ENCODE data around the gene TUT7. TPM values are rescaled to one million over a fixed set of nuclear protein-coding genes. Genes with fewer than 3 reads are reported as not detected.

Gene TUT7
- total and polyA plus RNA-seq, 2 experiments from 2014 or later = 21.4 to 23.8 TPM

DNA sequence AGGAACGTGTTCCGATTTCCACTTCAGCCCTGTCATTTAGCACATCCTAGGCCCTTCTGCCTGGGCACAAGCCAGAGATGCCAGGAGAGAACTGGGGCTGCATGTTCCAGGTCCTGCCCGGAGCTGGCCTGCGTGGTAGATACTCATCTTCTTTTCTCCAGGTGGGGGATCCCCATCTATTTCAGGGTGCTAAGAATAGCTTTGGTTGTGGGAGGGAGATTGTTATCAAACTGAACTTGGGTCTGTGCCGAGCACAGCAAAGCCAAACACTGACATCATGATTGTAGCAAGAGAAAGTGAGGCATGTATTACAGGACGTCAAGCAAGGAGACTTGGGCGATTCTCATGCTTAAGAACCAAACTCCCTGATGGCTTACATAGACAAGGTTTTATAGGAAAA is 113.0 kb downstream of the TUT7 start (continued):
- TF ChIP-seq, protein P1, sequence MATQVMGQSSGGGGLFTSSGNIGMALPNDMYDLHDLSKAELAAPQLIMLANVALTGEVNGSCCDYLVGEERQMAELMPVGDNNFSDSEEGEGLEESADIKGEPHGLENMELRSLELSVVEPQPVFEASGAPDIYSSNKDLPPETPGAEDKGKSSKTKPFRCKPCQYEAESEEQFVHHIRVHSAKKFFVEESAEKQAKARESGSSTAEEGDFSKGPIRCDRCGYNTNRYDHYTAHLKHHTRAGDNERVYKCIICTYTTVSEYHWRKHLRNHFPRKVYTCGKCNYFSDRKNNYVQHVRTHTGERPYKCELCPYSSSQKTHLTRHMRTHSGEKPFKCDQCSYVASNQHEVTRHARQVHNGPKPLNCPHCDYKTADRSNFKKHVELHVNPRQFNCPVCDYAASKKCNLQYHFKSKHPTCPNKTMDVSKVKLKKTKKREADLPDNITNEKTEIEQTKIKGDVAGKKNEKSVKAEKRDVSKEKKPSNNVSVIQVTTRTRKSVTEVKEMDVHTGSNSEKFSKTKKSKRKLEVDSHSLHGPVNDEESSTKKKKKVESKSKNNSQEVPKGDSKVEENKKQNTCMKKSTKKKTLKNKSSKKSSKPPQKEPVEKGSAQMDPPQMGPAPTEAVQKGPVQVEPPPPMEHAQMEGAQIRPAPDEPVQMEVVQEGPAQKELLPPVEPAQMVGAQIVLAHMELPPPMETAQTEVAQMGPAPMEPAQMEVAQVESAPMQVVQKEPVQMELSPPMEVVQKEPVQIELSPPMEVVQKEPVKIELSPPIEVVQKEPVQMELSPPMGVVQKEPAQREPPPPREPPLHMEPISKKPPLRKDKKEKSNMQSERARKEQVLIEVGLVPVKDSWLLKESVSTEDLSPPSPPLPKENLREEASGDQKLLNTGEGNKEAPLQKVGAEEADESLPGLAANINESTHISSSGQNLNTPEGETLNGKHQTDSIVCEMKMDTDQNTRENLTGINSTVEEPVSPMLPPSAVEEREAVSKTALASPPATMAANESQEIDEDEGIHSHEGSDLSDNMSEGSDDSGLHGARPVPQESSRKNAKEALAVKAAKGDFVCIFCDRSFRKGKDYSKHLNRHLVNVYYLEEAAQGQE (IDR thresholded peaks at IDR 0.05; ENCODE audit: unreplicated experiment) = no peak
- TF ChIP-seq EZH2phosphoT487 (IDR thresholded peaks at IDR 0.05; ENCODE audit: unreplicated experiment) (no peak), JUNB (IDR thresholded peaks at IDR 0.05; ENCODE audit: unreplicated experiment) (no peak), POLR2AphosphoS5 (IDR thresholded peaks at IDR 0.05; ENCODE audit: low read depth) (no peak), ZNF114 (CRISPR knock-in tag; IDR thresholded peaks at IDR 0.05) (no peak), CREB1 (CRISPR knock-in tag; IDR thresholded peaks at IDR 0.05; ENCODE audit: low read depth) (no peak), ZNF331 (CRISPR knock-in tag; IDR thresholded peaks at IDR 0.05; ENCODE audit: low read depth) (no peak), EZH2 (IDR thresholded peaks at IDR 0.05; ENCODE audit: low read depth, unreplicated experiment) (no peak)
- TF ChIP-seq, protein P2, sequence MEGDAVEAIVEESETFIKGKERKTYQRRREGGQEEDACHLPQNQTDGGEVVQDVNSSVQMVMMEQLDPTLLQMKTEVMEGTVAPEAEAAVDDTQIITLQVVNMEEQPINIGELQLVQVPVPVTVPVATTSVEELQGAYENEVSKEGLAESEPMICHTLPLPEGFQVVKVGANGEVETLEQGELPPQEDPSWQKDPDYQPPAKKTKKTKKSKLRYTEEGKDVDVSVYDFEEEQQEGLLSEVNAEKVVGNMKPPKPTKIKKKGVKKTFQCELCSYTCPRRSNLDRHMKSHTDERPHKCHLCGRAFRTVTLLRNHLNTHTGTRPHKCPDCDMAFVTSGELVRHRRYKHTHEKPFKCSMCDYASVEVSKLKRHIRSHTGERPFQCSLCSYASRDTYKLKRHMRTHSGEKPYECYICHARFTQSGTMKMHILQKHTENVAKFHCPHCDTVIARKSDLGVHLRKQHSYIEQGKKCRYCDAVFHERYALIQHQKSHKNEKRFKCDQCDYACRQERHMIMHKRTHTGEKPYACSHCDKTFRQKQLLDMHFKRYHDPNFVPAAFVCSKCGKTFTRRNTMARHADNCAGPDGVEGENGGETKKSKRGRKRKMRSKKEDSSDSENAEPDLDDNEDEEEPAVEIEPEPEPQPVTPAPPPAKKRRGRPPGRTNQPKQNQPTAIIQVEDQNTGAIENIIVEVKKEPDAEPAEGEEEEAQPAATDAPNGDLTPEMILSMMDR (conservative IDR thresholded peaks at IDR 0.05; ENCODE audit: low read depth in 2 of 2) = no peak

DNA sequence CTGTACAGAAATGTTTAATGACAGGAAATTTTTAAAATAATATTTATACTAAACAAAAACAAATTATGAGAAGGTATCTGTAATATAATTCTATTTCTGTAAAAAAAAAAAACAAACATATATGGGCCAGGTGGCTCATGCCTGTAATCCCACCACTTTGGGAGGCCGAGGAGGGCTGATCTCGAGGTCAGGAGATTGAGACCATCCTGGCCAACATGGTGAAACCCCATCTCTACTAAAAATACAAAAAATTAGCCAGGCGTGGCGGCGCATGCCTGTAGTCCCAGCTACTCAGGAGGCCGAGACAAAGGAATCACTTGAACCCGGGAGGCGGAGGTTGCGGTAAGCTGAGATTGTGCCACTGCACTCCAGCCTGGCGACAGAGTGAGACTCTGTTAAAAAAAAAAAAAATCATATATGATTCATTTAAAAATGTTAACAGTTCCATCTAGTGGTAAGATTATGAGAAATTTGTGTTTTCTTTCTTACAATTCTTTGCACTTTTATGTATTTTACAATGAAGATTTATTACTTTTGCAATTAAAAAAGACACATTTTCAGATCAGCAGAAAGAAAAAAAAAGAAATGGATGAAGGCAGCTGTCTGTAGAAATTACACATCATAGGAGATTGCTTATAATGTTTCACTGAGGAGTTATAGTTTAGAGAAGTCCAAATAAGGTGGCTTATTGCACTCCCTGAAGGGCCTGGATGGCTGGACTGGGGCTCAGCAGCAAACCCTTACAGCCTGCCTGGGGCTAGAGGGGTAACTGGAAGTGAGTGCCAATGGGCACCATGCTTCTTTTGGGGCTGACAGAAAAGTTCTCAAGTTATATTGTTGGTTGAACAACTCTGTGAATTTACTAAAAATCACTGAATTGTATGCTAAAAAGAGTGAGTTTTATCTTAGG is 115.1 kb downstream of the TUT7 start:
- peaks cover 2% of the 10 kb centered on the region; the same call in 2 of the 3 replicates for H3K4me1 Mint-ChIP-seq
- H2AFZ ChIP-seq = no peak overlapping the region
- H3K36me3 Mint-ChIP-seq (ENCODE audit: low read depth) = no peaks in the 10 kb centered on the region
- no peaks in the 10 kb centered on the region for H3F3A ChIP-seq (replicated peaks; ENCODE audit: low read depth)
- peaks cover 5% of the 10 kb centered on the region for H3K27me3 Mint-ChIP-seq (ENCODE audit: insufficient read depth, low read depth, poor library complexity)
- no peak overlapping the region for H3K27ac Mint-ChIP-seq
- H3K27me3 ChIP-seq (ENCODE audit: insufficient read depth) = no peaks in the 10 kb centered on the region
- no peaks in the 10 kb centered on the region for H3K4me1 ChIP-seq (ENCODE audit: insufficient read depth)
- ATAC-seq (no peak), DNase-seq (ENCODE audit: low spot score) (no peak)
- no peak overlapping the region for H3K4me3 Mint-ChIP-seq
- no peaks in the 10 kb centered on the region for H3K9me2 ChIP-seq (ENCODE audit: insufficient read depth)
- no peak overlapping the region for H3K4me2 ChIP-seq
- no peaks in the 10 kb centered on the region for H3K9me3 Mint-ChIP-seq
- H3K4me3 ChIP-seq = no peak overlapping the region
- no peak overlapping the region for H3K27ac ChIP-seq (ENCODE audit: low read depth)
- no peaks in the 10 kb centered on the region for H4K20me1 ChIP-seq (replicated peaks; ENCODE audit: insufficient read depth)
- H3K36me3 ChIP-seq (ENCODE audit: insufficient read depth) = no peaks in the 10 kb centered on the region
- no peaks in the 10 kb centered on the region for H3K79me2 ChIP-seq (replicated peaks; ENCODE audit: insufficient read depth)
- no peak for TF ChIP-seq NANOG (IDR thresholded peaks at IDR 0.05; ENCODE audit: borderline replicate concordance)
- TF ChIP-seq, protein P1 (IDR thresholded peaks at IDR 0.05; ENCODE audit: unreplicated experiment) = no peak
- TF ChIP-seq STAT1 (IDR thresholded peaks at IDR 0.05; ENCODE audit: unreplicated experiment) = no peak

All from GM23338 (cell line).